Activated CD4-positive, alpha-beta T cell treated with anti-CD3 and anti-CD28 coated beads for 48 hours (primary cell): ENCODE results near the gene ITM2B.
"Not testable (repeated sequence)": the region's sequence is repeated elsewhere in the genome, so short reads cannot be mapped to it uniquely, and the experiment has no call there.

ENCODE experiments used
- DNase-seq: peaks from one replicate; pipeline ENCODE4 v3.0.0-alpha.2; 2020

ITM2B gene

DNA sequence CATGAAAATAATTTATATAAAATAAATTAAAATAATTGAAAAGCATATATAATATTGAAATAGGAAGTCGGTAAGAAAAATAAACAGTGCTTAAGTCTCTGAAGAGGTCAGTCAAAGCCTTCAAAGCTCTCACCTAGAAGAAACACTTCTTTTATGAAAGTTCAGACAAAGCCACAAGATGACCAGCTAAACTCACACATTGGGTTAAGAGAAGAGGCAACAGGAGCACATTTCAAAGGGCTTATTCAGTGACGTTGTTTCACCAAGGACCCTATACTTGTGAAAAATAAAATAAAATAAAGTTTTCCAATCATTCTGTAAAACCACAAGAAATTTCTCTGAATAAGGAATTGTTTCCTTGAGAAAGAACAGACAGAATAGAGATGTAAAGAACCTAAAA lies 2.5 kb upstream of the ITM2B start:
- no peak for DNase-seq

DNA sequence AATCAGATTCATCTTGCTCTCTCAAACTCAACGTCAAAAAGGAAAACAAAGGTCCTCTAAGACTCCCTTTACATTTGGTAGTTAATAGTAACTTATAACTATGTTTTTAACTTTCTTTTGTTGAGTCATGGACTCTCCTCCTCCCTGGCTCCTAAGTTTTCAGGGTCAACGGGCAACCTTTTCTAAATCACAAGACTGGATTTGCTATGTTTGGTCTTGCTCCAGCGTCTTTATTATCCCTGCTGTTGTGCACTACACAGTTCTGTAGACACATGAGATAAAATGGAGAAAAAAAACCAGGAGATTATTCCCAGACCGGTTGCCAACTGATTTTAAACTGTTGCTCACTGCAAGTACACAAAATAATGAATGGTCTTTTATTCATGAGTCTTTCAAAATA lies 1.9 kb upstream of the ITM2B start:
- no peak for DNase-seq

DNA sequence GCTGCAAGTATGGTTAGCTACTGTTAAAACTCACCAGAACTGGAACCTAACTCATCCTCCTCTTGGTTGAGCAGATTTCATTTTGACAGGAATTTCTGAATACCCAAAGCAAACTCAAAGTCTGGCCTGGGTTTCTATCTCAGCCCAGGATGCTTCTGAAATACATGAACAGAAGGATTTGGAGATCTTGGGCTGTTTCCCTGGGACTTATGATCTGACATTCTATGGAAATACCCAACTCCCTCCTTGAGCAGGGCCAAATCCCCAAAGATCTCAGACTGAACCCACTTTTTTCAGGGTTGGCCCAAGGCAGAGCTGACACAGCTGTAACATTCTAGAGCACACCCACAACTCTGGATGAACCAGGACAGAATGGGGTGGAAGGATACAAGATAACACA lies 1.1 kb upstream of the ITM2B start:
- DNase-seq = no peak

DNA sequence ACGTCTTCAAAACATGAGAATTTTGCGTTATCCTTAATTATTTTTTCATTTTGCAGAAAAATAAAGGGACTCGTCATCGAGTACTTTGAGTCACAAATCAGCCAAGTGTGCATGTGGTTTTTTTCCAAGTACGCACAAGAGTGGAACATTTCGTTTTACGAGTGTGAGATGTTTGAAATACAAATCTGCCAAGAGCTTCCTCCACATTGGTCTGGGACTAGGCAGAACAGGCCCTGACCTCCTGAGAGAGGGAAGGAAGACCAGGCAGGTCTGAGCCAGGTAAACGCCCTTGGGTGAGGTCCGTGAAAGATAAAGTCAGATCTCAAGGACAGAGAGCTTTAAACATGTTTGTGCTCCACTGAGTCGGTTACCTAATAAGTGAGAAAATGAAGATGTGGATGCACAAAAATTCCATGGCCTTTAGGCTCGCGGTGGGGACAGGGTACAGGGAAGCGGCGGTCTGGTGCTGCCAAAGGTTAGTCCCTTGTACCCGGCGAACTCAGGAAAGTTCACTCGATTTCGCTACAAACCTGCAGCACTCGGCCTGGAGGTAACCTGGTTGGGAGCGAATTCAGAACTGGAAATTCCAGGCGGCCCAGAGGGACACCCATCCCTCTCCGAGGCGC lies 473 bp upstream of the ITM2B start:
- DNase-seq = no peak

GRCh38 chr13:48233889-48234488 lies 983 bp downstream of the ITM2B start:
- DNase-seq = no peak

DNA sequence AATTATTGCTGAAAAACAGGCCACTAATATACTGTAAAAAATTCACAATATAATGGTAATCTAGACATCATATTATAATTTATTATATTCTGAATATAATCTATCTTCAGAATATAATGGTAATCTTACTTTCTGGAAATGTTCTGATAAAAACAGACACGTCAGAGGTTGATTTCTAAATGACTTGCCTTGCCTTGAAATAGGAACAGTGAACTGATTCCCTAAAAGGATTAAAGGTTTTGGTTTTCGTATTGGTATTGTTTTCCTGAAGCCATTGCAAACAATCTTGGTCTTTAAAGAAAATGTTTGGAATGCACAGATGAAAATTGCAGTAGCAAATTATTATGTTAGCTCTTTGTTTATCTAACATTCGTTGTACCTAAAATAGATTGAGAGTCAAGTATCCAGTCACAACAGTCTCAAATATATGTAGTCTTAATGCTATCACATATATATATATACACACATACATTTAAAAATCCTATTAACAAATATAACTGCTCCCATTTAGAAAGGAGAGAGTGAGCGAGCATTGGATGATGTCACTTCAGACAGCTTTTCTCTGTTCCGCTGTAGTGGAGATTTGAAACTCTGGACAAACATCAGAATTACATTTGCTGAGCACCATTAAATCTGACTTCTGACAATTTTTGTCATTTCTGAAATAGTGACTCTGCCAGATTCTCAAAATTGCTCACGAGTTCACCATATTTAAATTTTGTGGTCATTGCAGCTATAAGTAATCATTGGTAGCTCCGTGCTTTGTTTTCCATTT lies 1.7 kb downstream of the ITM2B start:
- DNase-seq = no peak

- no peak for DNase-seq
Observed at GRCh38 chr13:48235341-48236135, 2.5 kb downstream of the ITM2B start.

- no peak for DNase-seq
Observed at GRCh38 chr13:48236528-48237353, 3.7 kb downstream of the ITM2B start.

- not testable (repeated sequence) for DNase-seq
Observed at GRCh38 chr13:48239369-48239768, 6.4 kb downstream of the ITM2B start.

GRCh38 chr13:48241651-48242050 lies 8.6 kb downstream of the ITM2B start:
- DNase-seq = no peak

DNA sequence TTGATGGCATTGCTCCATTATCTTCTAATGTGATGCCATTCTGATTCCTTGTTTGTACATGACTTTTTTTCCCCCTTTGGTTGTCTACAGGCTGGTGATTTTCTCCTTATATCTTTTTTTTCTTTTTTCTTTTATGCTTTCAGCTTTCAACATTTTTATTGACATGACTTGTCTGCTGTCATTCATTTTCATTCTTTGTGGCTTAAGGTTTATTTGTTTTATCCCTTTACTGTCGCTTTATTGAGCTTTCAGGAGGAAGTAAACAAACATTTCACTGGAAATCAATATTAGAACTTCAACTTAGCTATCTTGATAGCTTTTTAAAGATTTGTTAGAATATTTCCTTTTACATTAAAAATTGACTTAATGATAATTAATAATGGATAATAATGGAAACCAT lies 9.7 kb downstream of the ITM2B start:
- DNase-seq = no peak

DNA sequence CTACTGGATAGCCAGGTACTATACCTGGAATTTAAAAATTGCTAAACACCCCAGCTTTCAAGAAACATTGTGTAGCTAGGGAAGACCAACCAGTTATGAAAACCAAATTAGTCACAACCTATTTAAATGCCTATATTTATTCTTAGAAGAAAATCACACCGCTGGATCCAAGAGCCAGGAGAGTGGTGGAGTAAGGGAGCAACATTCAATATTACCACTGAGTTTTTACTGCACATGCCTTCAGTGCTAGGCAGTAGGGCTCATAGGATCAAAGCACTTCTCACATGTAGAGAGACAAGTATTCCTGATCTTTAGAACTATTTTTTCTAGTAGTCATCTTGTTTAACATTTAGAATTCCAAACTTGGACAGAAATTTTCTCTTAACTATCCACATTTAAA lies 11.2 kb downstream of the ITM2B start:
- DNase-seq = no peak

DNA sequence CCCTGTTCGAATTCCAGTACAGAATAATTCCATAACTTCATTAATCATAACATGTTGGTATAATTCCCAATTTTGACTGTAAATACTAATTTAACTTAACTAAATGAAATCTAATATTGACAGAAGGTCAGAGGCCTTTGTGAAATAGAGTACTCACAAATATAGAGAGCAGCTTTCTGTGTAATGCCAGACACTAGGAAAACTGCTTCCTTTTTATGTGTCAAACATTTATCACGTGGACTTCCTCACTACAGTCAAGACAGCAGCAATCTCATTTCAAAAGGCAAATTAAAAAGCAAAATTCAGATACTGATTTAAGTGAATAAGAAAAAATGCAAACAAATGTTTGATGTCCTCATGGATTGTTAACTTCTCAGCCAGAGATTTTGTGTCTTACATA lies 13.1 kb downstream of the ITM2B start:
- no peak for DNase-seq

DNA sequence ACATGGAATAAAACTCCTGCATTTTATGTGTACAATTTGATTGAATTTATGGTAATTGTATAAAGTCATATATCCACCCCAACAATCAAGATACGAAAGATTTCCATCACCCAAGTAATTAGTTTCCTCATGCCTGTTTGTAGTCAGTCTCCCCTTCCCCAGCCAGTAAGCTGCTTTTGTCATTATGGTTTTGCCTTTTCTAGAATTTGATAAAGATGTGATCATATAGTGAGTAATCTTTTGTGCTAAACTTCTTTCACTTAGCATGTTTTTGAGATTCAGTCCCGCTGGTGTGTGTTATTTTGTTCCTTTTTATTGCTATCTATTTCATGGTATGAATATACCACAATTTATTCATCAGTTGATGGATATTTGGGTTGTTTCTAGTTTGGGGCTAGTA lies 16.0 kb downstream of the ITM2B start:
- no peak for DNase-seq

DNA sequence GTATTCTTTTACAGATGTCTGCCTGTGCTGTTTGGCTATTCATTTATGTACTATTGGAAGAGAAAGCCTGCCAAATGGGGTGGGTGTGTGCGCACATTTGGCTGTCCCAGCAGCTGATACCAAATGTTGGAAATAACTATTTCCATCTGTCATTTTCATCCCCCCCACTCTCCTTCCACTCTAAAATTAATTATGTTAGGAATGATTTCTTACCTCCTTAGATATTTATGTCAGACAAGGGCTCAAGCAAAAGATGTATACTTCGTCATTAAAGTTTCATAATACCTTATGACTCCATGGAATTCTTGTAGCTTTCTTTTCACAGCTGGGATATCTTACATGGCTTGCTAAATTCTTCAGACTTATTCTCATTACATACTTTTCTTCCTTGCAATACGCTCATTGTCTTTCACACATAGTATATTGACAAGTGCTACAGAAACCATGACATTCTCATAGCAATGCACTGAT lies 18.6 kb downstream of the ITM2B start:
- DNase-seq = no peak

DNA sequence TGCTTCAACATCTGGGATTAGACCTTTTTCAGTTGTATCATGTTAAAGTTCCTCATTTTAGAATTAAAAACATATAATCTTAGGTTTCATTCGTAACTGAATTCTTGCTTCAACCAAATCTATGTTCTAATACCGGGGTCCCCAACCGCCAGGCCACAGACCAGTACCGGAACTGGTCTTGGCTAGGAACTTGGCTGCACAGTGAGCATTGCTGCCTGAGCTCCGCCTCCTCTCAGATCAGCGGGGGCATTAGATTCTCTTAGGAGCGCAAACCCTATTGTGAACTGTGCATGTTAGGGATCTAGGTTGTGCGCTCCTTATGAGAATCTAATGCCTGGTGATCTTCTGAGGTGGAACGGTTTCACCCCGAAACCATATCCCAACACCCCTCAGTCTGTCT lies 19.2 kb downstream of the ITM2B start:
- no peak for DNase-seq

GRCh38 chr13:48253849-48254248 lies 20.8 kb downstream of the ITM2B start:
- DNase-seq = no peak

DNA sequence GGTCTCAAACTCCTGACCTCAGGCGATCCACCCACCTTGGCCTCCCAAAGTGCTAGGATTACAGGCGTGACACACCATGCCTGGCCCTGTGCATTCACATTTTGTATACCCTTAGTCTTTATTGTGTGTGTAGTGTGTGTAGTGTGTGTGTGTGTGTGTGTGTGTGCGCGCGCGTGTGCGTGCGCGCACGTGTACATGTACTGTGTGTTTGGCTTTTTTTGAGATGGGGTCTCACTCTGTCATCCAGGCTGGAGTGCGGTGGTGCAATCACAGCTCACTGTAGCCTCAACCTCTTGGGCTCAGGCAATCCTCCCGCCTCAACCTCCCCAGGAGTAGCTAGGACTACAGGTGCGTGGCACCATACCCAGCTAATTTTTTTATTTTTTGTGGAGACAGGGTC lies 22.1 kb downstream of the ITM2B start:
- no peak for DNase-seq

DNA sequence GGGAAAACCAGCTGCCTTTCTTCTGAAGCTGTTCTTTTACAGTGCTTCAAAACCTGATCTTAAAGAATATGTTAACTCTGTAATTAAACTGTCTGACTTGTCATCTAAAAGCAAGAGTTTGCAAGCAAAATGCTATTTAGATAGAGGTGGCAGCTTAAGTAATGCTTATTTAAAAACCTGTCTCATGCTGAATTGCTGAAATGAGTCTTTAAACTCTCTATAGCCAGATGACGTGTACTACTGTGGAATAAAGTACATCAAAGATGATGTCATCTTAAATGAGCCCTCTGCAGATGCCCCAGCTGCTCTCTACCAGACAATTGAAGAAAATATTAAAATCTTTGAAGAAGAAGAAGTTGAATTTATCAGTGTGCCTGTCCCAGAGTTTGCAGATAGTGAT lies 22.9 kb downstream of the ITM2B start:
- DNase-seq = no peak

DNA sequence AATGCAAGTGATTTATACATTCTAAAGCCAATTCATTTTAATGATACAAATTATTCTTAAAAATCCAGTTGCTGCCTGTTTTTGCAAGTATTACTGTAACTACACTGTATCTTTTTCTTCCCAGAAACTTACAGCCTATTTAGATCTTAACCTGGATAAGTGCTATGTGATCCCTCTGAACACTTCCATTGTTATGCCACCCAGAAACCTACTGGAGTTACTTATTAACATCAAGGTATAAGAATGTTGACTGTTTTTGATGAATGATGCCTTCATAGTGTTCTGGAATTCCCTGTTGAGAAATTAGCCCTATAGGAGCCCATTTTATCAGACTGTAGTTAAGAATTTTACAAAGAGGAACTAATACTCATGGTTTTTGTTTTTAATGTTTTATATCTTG lies 25.0 kb downstream of the ITM2B start:
- no peak for DNase-seq

GRCh38 chr13:48258430-48258829 lies 25.4 kb downstream of the ITM2B start:
- no peak for DNase-seq

- DNase-seq = no peak
Observed at GRCh38 chr13:48260970-48261369, 28.0 kb downstream of the ITM2B start.

DNA sequence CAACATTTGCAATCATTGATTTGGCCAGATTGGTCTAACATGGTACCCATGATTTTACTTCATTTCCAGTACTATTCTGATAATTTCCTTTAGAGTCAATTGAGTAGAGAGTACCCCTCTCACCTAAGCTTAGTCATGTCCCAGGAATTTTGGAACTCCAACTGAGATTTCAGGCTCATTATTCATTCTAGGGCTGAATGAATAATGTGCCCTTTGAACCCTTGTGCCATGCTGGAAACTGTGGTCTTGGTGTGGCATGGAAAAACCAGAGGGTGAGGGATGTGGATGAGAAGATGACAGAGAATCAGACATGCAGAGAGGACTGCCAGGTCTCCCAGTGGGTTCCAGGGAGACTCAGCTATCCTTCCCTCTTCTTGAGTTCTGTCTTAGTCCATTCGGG lies 30.2 kb downstream of the ITM2B start:
- no peak for DNase-seq
